ENCODE measurements around the gene RXFP1.
"Not testable (repeated sequence)": the region's sequence is repeated elsewhere in the genome, so short reads cannot be mapped to it uniquely, and the experiment has no call there.

Gene RXFP1

GRCh38 chr4:158663707-158664625, 142.3 kb downstream of the RXFP1 start:
- not testable (repeated sequence) for H3K4me1 ChIP-seq (ENCODE audit: control insufficient read depth in 5 of 5, insufficient read depth in 5 of 5, low read length in 5 of 5); H3K9ac ChIP-seq (ENCODE audit: low read length in 5 of 5); H3K36me3 ChIP-seq (ENCODE audit: control insufficient read depth in 5 of 5, insufficient read depth in 5 of 5, low read length in 5 of 5); H3K27ac ChIP-seq (ENCODE audit: low read depth, low read length); H3K27me3 ChIP-seq (ENCODE audit: control insufficient read depth in 5 of 5, insufficient read depth in 4 of 5, low read length in 5 of 5); H3K9me3 ChIP-seq (ENCODE audit: control insufficient read depth in 5 of 5, low read length in 5 of 5); H3K4me3 ChIP-seq (ENCODE audit: low read depth in 1 of 5, low read length in 5 of 5)

GRCh38 chr4:158664806-158665205, 143.1 kb downstream of the RXFP1 start:
- no peak overlapping the region for H3K4me3 ChIP-seq (ENCODE audit: low read depth in 1 of 5, low read length in 5 of 5)
- H3K27ac ChIP-seq (ENCODE audit: low read depth, low read length) = no peak overlapping the region
- no peaks in the 10 kb centered on the region for H3K36me3 ChIP-seq (ENCODE audit: control insufficient read depth in 5 of 5, insufficient read depth in 5 of 5, low read length in 5 of 5)
- no peak overlapping the region for H3K9ac ChIP-seq (ENCODE audit: low read length in 5 of 5)
- H3K4me1 ChIP-seq (ENCODE audit: control insufficient read depth in 5 of 5, insufficient read depth in 5 of 5, low read length in 5 of 5) = no peaks in the 10 kb centered on the region
- no peaks in the 10 kb centered on the region for H3K9me3 ChIP-seq (ENCODE audit: control insufficient read depth in 5 of 5, low read length in 5 of 5)
- H3K27me3 ChIP-seq (ENCODE audit: control insufficient read depth in 5 of 5, insufficient read depth in 4 of 5, low read length in 5 of 5) = no peaks in the 10 kb centered on the region

GRCh38 chr4:158666892-158667291, 145.2 kb downstream of the RXFP1 start:
- no peak overlapping the region for H3K27ac ChIP-seq (ENCODE audit: low read depth, low read length)
- H3K4me1 ChIP-seq (ENCODE audit: control insufficient read depth in 5 of 5, insufficient read depth in 5 of 5, low read length in 5 of 5) = peaks cover 6 to 15% (median 12%) of the 10 kb centered on the region in 5 donors
- no peaks in the 10 kb centered on the region for H3K9me3 ChIP-seq (ENCODE audit: control insufficient read depth in 5 of 5, low read length in 5 of 5)
- no peak overlapping the region for H3K4me3 ChIP-seq (ENCODE audit: low read depth in 1 of 5, low read length in 5 of 5)
- no peaks in the 10 kb centered on the region for H3K36me3 ChIP-seq (ENCODE audit: control insufficient read depth in 5 of 5, insufficient read depth in 5 of 5, low read length in 5 of 5)
- no peaks in the 10 kb centered on the region for H3K27me3 ChIP-seq (ENCODE audit: control insufficient read depth in 5 of 5, insufficient read depth in 4 of 5, low read length in 5 of 5)
- no peak overlapping the region for H3K9ac ChIP-seq (ENCODE audit: low read length in 5 of 5)

- H3K9me3 ChIP-seq (ENCODE audit: control insufficient read depth in 5 of 5, low read length in 5 of 5) = no peaks in the 10 kb centered on the region
- H3K27me3 ChIP-seq (ENCODE audit: control insufficient read depth in 5 of 5, insufficient read depth in 4 of 5, low read length in 5 of 5) = peaks cover 0 to 2% (median 0%) of the 10 kb centered on the region in 5 donors
- H3K4me3 ChIP-seq (ENCODE audit: low read depth in 1 of 5, low read length in 5 of 5) = no peak overlapping the region
- H3K36me3 ChIP-seq (ENCODE audit: control insufficient read depth in 5 of 5, insufficient read depth in 5 of 5, low read length in 5 of 5) = no peaks in the 10 kb centered on the region
- no peak overlapping the region for H3K27ac ChIP-seq (ENCODE audit: low read depth, low read length)
- peaks cover 8 to 20% (median 16%) of the 10 kb centered on the region in 5 donors for H3K4me1 ChIP-seq (ENCODE audit: control insufficient read depth in 5 of 5, insufficient read depth in 5 of 5, low read length in 5 of 5)
- no peak overlapping the region for H3K9ac ChIP-seq (ENCODE audit: low read length in 5 of 5)
Measured at GRCh38 chr4:158667651-158668198, 146.0 kb downstream of the RXFP1 start.

- Histone ChIP-seq H3K9me3 (ENCODE audit: control insufficient read depth in 5 of 5, low read length in 5 of 5) (no peaks in the 10 kb centered on the region), H3K36me3 (ENCODE audit: control insufficient read depth in 5 of 5, insufficient read depth in 5 of 5, low read length in 5 of 5) (no peaks in the 10 kb centered on the region), H3K4me1 (ENCODE audit: control insufficient read depth in 5 of 5, insufficient read depth in 5 of 5, low read length in 5 of 5) (peaks cover 8 to 31% (median 26%) of the 10 kb centered on the region in 5 donors), H3K9ac (ENCODE audit: low read length in 5 of 5) (no peak overlapping the region), H3K4me3 (ENCODE audit: low read depth in 1 of 5, low read length in 5 of 5) (no peak overlapping the region), H3K27me3 (ENCODE audit: control insufficient read depth in 5 of 5, insufficient read depth in 4 of 5, low read length in 5 of 5) (peaks cover 0 to 2% (median 0%) of the 10 kb centered on the region in 5 donors), H3K27ac (ENCODE audit: low read depth, low read length) (no peak overlapping the region)
Measured at GRCh38 chr4:158669310-158669709, 147.6 kb downstream of the RXFP1 start.

- peak overlapping the region; percentile 73 to 98 (median 87) for H3K4me3 ChIP-seq (ENCODE audit: low read depth in 1 of 5, low read length in 5 of 5)
- no peaks in the 10 kb centered on the region for H3K9me3 ChIP-seq (ENCODE audit: control insufficient read depth in 5 of 5, low read length in 5 of 5)
Measured at GRCh38 chr4:158670975-158671664, 149.4 kb downstream of the RXFP1 start.

GRCh38 chr4:158671665-158671914, 149.9 kb downstream of the RXFP1 start, which contains the start of gene C4orf46:
C4orf46 (minus strand) TSS chr4:158671887; CDS start chr4:158671801, 86 bp downstream.
- Histone ChIP-seq H3K4me3 (ENCODE audit: low read depth in 1 of 5, low read length in 5 of 5) (peak within 1 kb of the TSS; percentile 87 to 99 (median 98)), H3K9ac (ENCODE audit: low read length in 5 of 5) (peak within 1 kb of the TSS; percentile 86 to 99 (median 97)), H3K36me3 (ENCODE audit: control insufficient read depth in 5 of 5, insufficient read depth in 5 of 5, low read length in 5 of 5) (no peaks in the 10 kb centered on the region), H3K27me3 (ENCODE audit: control insufficient read depth in 5 of 5, insufficient read depth in 4 of 5, low read length in 5 of 5) (peaks cover 0 to 2% (median 0%) of the 10 kb centered on the region in 5 donors), H3K27ac (ENCODE audit: low read depth, low read length) (peak within 1 kb of the TSS; percentile 99), H3K9me3 (ENCODE audit: control insufficient read depth in 5 of 5, low read length in 5 of 5) (no peaks in the 10 kb centered on the region), H3K4me1 (ENCODE audit: control insufficient read depth in 5 of 5, insufficient read depth in 5 of 5, low read length in 5 of 5) (peaks cover 8 to 33% (median 26%) of the 10 kb centered on the region in 5 donors)

More at GRCh38 chr4:158670975-158671664, 149.4 kb downstream of the RXFP1 start:
- Histone ChIP-seq H3K36me3 (ENCODE audit: control insufficient read depth in 5 of 5, insufficient read depth in 5 of 5, low read length in 5 of 5) (no peaks in the 10 kb centered on the region), H3K27ac (ENCODE audit: low read depth, low read length) (peak overlapping the region; percentile 99), H3K9ac (ENCODE audit: low read length in 5 of 5) (peak overlapping the region; percentile 57 to 99 (median 93)), H3K4me1 (ENCODE audit: control insufficient read depth in 5 of 5, insufficient read depth in 5 of 5, low read length in 5 of 5) (peaks cover 8 to 33% (median 26%) of the 10 kb centered on the region in 5 donors), H3K27me3 (ENCODE audit: control insufficient read depth in 5 of 5, insufficient read depth in 4 of 5, low read length in 5 of 5) (peaks cover 0 to 2% (median 0%) of the 10 kb centered on the region in 5 donors)

- H3K4me3 ChIP-seq (ENCODE audit: low read depth in 1 of 5, low read length in 5 of 5) = peak within 1 kb of the TSS; percentile 87 to 99 (median 98)
- peaks cover 8 to 33% (median 26%) of the 10 kb centered on the region in 5 donors for H3K4me1 ChIP-seq (ENCODE audit: control insufficient read depth in 5 of 5, insufficient read depth in 5 of 5, low read length in 5 of 5)
- H3K36me3 ChIP-seq (ENCODE audit: control insufficient read depth in 5 of 5, insufficient read depth in 5 of 5, low read length in 5 of 5) = no peaks in the 10 kb centered on the region
- H3K9me3 ChIP-seq (ENCODE audit: control insufficient read depth in 5 of 5, low read length in 5 of 5) = no peaks in the 10 kb centered on the region
- peak within 1 kb of the TSS; percentile 86 to 99 (median 97) for H3K9ac ChIP-seq (ENCODE audit: low read length in 5 of 5)
- H3K27ac ChIP-seq (ENCODE audit: low read depth, low read length) = peak within 1 kb of the TSS; percentile 99
- peaks cover 0 to 2% (median 0%) of the 10 kb centered on the region in 5 donors for H3K27me3 ChIP-seq (ENCODE audit: control insufficient read depth in 5 of 5, insufficient read depth in 4 of 5, low read length in 5 of 5)
Measured at GRCh38 chr4:158671915-158672806, 150.5 kb downstream of the RXFP1 start, which contains the start of gene ETFDH. ETFDH (plus strand) TSS chr4:158672296; CDS start chr4:158672457, 161 bp downstream.

- no peaks in the 10 kb centered on the region for H3K9me3 ChIP-seq (ENCODE audit: control insufficient read depth in 5 of 5, low read length in 5 of 5)
- peaks cover 8 to 35% (median 26%) of the 10 kb centered on the region in 5 donors for H3K4me1 ChIP-seq (ENCODE audit: control insufficient read depth in 5 of 5, insufficient read depth in 5 of 5, low read length in 5 of 5)
- no peak overlapping the region for H3K9ac ChIP-seq (ENCODE audit: low read length in 5 of 5)
- no peak overlapping the region for H3K27ac ChIP-seq (ENCODE audit: low read depth, low read length)
- H3K36me3 ChIP-seq (ENCODE audit: control insufficient read depth in 5 of 5, insufficient read depth in 5 of 5, low read length in 5 of 5) = no peaks in the 10 kb centered on the region
- no peak overlapping the region for H3K4me3 ChIP-seq (ENCODE audit: low read depth in 1 of 5, low read length in 5 of 5)
- peaks cover 0 to 2% (median 0%) of the 10 kb centered on the region in 5 donors for H3K27me3 ChIP-seq (ENCODE audit: control insufficient read depth in 5 of 5, insufficient read depth in 4 of 5, low read length in 5 of 5)
Measured at GRCh38 chr4:158673633-158674032, 152.0 kb downstream of the RXFP1 start.

All from subcutaneous abdominal adipose tissue (tissue), 5 donors.